IMR-90 (cell line): Measurements from ENCODE around the gene ATXN1. TPM values are rescaled to one million over a fixed set of nuclear protein-coding genes. Genes with fewer than 3 reads are reported as not detected.

Experiments used
- ATAC-seq: fragments of 200-7000 bp; cut with Tn5 transposase; 2 replicates; pipeline ENCODE4 v1.9.1; 2020; ENCODE audit warnings: low read depth, mild to moderate bottlenecking, moderate library complexity
- BruUV-seq: library from RNA; stranded (reverse); fragments of 400-500 nt; replicated peaks from 2 replicates; lab custom pipeline; 2021; lab: Mats Ljungman, UMichigan
- CTCF ChIA-PET: fragments of 300-600 bp; formaldehyde crosslinking; extraction: SDS; loops from one replicate; lab custom pipeline; 2021; ENCODE audit warnings: antibody characterized with exemption; lab: Yijun Ruan, JAX
- POLR2A ChIA-PET: fragments of 300-600 bp; sonication (Branson Sonifier 250); formaldehyde crosslinking; loops from one replicate; lab custom pipeline; 2022; ENCODE audit warnings: antibody characterized with exemption; ENCODE audit not compliant: unreplicated experiment; lab: Charles Lee
- DNase-seq: peaks from one replicate; pipeline ENCODE4 v3.0.0; 2013
- H2AFZ ChIP-seq: replicated peaks from 2 replicates; pipeline ENCODE3; 2013; ENCODE audit warnings: low read length, mild to moderate bottlenecking; ENCODE audit not compliant: poor library complexity
- H2AK5ac ChIP-seq: 2 replicates; pipeline ENCODE4 v1.6.1; 2013; ENCODE audit warnings: low read depth, low read length, inconsistent platforms
- H2AK9ac ChIP-seq: replicated peaks from 2 replicates; pipeline ENCODE3; 2013; ENCODE audit warnings: mild to moderate bottlenecking, low read depth, low read length, moderate library complexity; ENCODE audit not compliant: poor library complexity
- H2BK120ac ChIP-seq: 2 replicates; pipeline ENCODE4 v1.6.1; 2013; ENCODE audit warnings: low read depth, low read length, inconsistent platforms
- H2BK15ac ChIP-seq: 3 replicates; pipeline ENCODE4 v1.6.1; 2013; ENCODE audit warnings: low read depth, low read length, inconsistent platforms
- H2BK20ac ChIP-seq: 2 replicates; pipeline ENCODE4 v1.6.1; 2013; ENCODE audit warnings: low read depth, mild to moderate bottlenecking, inconsistent platforms, low read length, moderate library complexity
- H2BK5ac ChIP-seq: 2 replicates; pipeline ENCODE4 v1.6.1; 2013; ENCODE audit warnings: mild to moderate bottlenecking, low read depth, low read length, inconsistent platforms; ENCODE audit not compliant: poor library complexity, severe bottlenecking
- H3K14ac ChIP-seq: replicated peaks from 2 replicates; pipeline ENCODE4 v1.6.1; 2013; ENCODE audit warnings: low read depth, low read length, inconsistent platforms
- H3K18ac ChIP-seq: 2 replicates; pipeline ENCODE4 v1.6.1; 2013; ENCODE audit warnings: low read depth, low read length, control low read depth
- H3K23ac ChIP-seq: 2 replicates; pipeline ENCODE4 v1.6.1; 2013; ENCODE audit warnings: low read depth, low read length, inconsistent platforms
- H3K27ac ChIP-seq: 2 replicates; pipeline ENCODE4 v1.5.1; 2013; ENCODE audit warnings: mild to moderate bottlenecking, control low read depth, low read length; ENCODE audit not compliant: insufficient read depth
- H3K27me3 ChIP-seq: 2 replicates; pipeline ENCODE4 v1.6.1; 2013; ENCODE audit warnings: low read length; ENCODE audit not compliant: control insufficient read depth, insufficient read depth
- H3K36me3 ChIP-seq: 2 replicates; pipeline ENCODE4 v1.6.1; 2013; ENCODE audit warnings: low read length, mixed read lengths; ENCODE audit not compliant: control insufficient read depth, insufficient read depth
- H3K4ac ChIP-seq: 2 replicates; pipeline ENCODE4 v1.6.1; 2013; ENCODE audit warnings: low read depth, low read length, inconsistent platforms
- H3K4me1 ChIP-seq: 2 replicates; pipeline ENCODE4 v1.6.1; 2013; ENCODE audit warnings: low read length, mixed read lengths; ENCODE audit not compliant: control insufficient read depth, insufficient read depth
- H3K4me2 ChIP-seq: 2 replicates; pipeline ENCODE4 v1.6.1; 2013; ENCODE audit warnings: low read depth, mild to moderate bottlenecking, control low read depth, low read length, moderate library complexity
- H3K4me3 ChIP-seq: 2 replicates; pipeline ENCODE4 v1.5.1; 2013; ENCODE audit warnings: low read depth, mild to moderate bottlenecking, control low read depth, low read length, moderate library complexity; ENCODE audit not compliant: insufficient read depth
- H3K56ac ChIP-seq: 2 replicates; pipeline ENCODE4 v1.6.1; 2013; ENCODE audit warnings: low read length, inconsistent platforms; ENCODE audit not compliant: insufficient read depth; ENCODE audit errors: extremely low read depth
- H3K79me1 ChIP-seq, 2 experiments: 2 replicates each; pipeline ENCODE4 v1.6.1; 2013; ENCODE audit warnings: low read length in 2 of 2, inconsistent platforms in 1 of 2, low read depth in 1 of 2
- H3K9ac ChIP-seq: 2 replicates; pipeline ENCODE4 v1.6.1; 2013; ENCODE audit warnings: low read depth, low read length, control low read depth
- H3K9me1 ChIP-seq: 2 replicates; pipeline ENCODE4 v1.6.1; 2013; ENCODE audit warnings: low read length, inconsistent platforms; ENCODE audit not compliant: insufficient read depth
- H3K9me3 ChIP-seq: 2 replicates; pipeline ENCODE4 v1.6.1; 2013; ENCODE audit warnings: low read length; ENCODE audit not compliant: control insufficient read depth, insufficient read depth
- H4K20me1 ChIP-seq: 2 replicates; pipeline ENCODE4 v1.6.1; 2013; ENCODE audit warnings: low read length, inconsistent platforms; ENCODE audit not compliant: insufficient read depth
- H4K5ac ChIP-seq: 2 replicates; pipeline ENCODE4 v1.6.1; 2013; ENCODE audit warnings: mild to moderate bottlenecking, low read depth, low read length, control low read depth
- H4K8ac ChIP-seq, 2 experiments: 2 replicates each; pipeline ENCODE4 v1.6.1; 2013; ENCODE audit warnings: low read depth in 2 of 2, low read length in 2 of 2, control low read depth in 1 of 2, inconsistent platforms in 1 of 2
- H4K91ac ChIP-seq: 2 replicates; pipeline ENCODE4 v1.6.1; 2013; ENCODE audit warnings: low read depth, low read length, inconsistent platforms; ENCODE audit not compliant: insufficient read depth
- BHLHE40 ChIP-seq: fragments of 150-350 bp; IDR thresholded peaks from 2 replicates; pipeline ENCODE4 v1.6.1; 2016; ENCODE audit warnings: mild to moderate bottlenecking, low read depth, low read length
- CEBPB ChIP-seq: IDR thresholded peaks from 2 replicates; pipeline ENCODE4 v1.6.1; 2012; ENCODE audit warnings: low read depth, low read length, improper control_type of control experiment
- CHD1 ChIP-seq: IDR thresholded peaks from 2 replicates; pipeline ENCODE4 v1.6.1; 2012; ENCODE audit warnings: low read depth, low read length, improper control_type of control experiment
- FOS ChIP-seq: fragments of 150-350 bp; IDR thresholded peaks from 2 replicates; pipeline ENCODE4 v1.6.1; 2016; ENCODE audit warnings: low read depth, low read length
- MAFK ChIP-seq: IDR thresholded peaks from 2 replicates; pipeline ENCODE4 v1.6.1; 2012; ENCODE audit warnings: low read depth, low read length, improper control_type of control experiment
- MAZ ChIP-seq: IDR thresholded peaks from 2 replicates; pipeline ENCODE4 v1.6.1; 2012; ENCODE audit warnings: low read depth, mild to moderate bottlenecking, low read length, improper control_type of control experiment, moderate library complexity, borderline replicate concordance
- MXI1 ChIP-seq: IDR thresholded peaks from 2 replicates; pipeline ENCODE4 v1.6.1; 2012; ENCODE audit warnings: low read depth, mild to moderate bottlenecking, low read length, moderate library complexity, borderline replicate concordance
- RAD21 ChIP-seq: IDR thresholded peaks from 2 replicates; pipeline ENCODE4 v1.6.1; 2012; ENCODE audit warnings: low read length, improper control_type of control experiment
- RCOR1 ChIP-seq: IDR thresholded peaks from 2 replicates; pipeline ENCODE4 v1.6.1; 2012; ENCODE audit warnings: mild to moderate bottlenecking, low read length, improper control_type of control experiment; ENCODE audit not compliant: insufficient replicate concordance
- SMC3 ChIP-seq: fragments of 150-350 bp; IDR thresholded peaks from 2 replicates; pipeline ENCODE4 v1.6.1; 2016; ENCODE audit warnings: low read depth, mild to moderate bottlenecking, antibody characterized with exemption, low read length, moderate library complexity
- USF2 ChIP-seq: fragments of 150-350 bp; IDR thresholded peaks from 2 replicates; pipeline ENCODE4 v1.6.1; 2017; ENCODE audit warnings: mild to moderate bottlenecking, antibody characterized with exemption, low read length, low read depth
- WGBS, 2 experiments: methylation state at CpG; one replicate each; pipeline versions ENCODE4 v1.1.5 to v1.1.7; 2013; ENCODE audit warnings: missing lambda C conversion rate in 2 of 2; ENCODE audit not compliant: insufficient read length in 1 of 2; ENCODE audit errors: extremely low coverage in 2 of 2; 5-methylcytosine and 5-hydroxymethylcytosine counted together
- dilution Hi-C: fragments of 300-500 bp; cut with HindIII; formaldehyde crosslinking; loops from one replicate; pipeline ENCODE4 v1.14.3; 2018; ENCODE audit warnings: low sequenced_read_pairs; ENCODE audit not compliant: unreplicated experiment
- in situ Hi-C: fragments of 300-500 bp; cut with MboI; formaldehyde crosslinking; loops from 3 replicates; pipeline ENCODE4 v1.14.3; 2019; ENCODE audit warnings: low sequenced_read_pairs, inconsistent platforms, mixed read lengths
- intact Hi-C: fragments of 100-400 bp; cut with micrococcal nuclease; formaldehyde crosslinking; loops from 2 replicates; pipeline ENCODE4 v1.10.0; 2022
- polyA plus RNA-seq, 3 experiments: library from polyadenylated mRNA; depleted of rRNA; stranded (reverse); fragments of >200 nt; gene quantifications; 2 replicates each; pipeline ENCODE4 v1.2.3, GENCODE V29; 2012; ENCODE audit warnings: low replicate concordance in 1 of 3
- total RNA-seq: library from RNA; depleted of rRNA; stranded (reverse); fragments of >200 nt; gene quantifications from 2 replicates; pipeline ENCODE4 v1.2.3, GENCODE V29; 2012
- TF ChIP-seq, protein P1 (sequence below): conservative IDR thresholded peaks from 2 replicates; pipeline ENCODE4 v1.5.1; 2012; ENCODE audit warnings: mild to moderate bottlenecking, low read depth, low read length, improper control_type of control experiment
- TF ChIP-seq, protein P2 (sequence below): fragments of 150-350 bp; IDR thresholded peaks from 2 replicates; pipeline ENCODE4 v1.6.1; 2016; ENCODE audit warnings: low read depth, mild to moderate bottlenecking, low read length, moderate library complexity, borderline replicate concordance

ATXN1 gene
- total and polyA plus RNA-seq, 2 of the 4 experiments (the other 2 are of a cell fraction) = 7.3 to 11.1 TPM

- H4K5ac ChIP-seq = no peak overlapping the region
- H3K18ac ChIP-seq = no peak overlapping the region
- H3K23ac ChIP-seq = no peak overlapping the region
- H3K4ac ChIP-seq = no peak overlapping the region
- no TSS peak for BruUV-seq
- H2BK120ac ChIP-seq = no peak overlapping the region
- peaks cover 6% of the 10 kb centered on the region; the same call in 1 of the 2 replicates for H3K36me3 ChIP-seq
- dilution Hi-C loops (no loop called here), in situ Hi-C loops (no loop called here), intact Hi-C loops (no loop called here)
- no peak overlapping the region for H2AFZ ChIP-seq
- H4K8ac ChIP-seq = no peak overlapping the region
- no peak overlapping the region for H3K9ac ChIP-seq
- no peak overlapping the region for H3K4me3 ChIP-seq
- no peak overlapping the region for H2BK5ac ChIP-seq
- H3K27ac ChIP-seq = no peak overlapping the region
- H3K4me2 ChIP-seq = no peak overlapping the region
- no peak overlapping the region for H2AK9ac ChIP-seq
- H2AK5ac ChIP-seq = no peak overlapping the region
- POLR2A ChIA-PET = interaction anchor here (0.5 kb wide), 1 partner anchor 456 kb away, joined by 3 read pairs; no protein-coding TSS in a partner anchor
- H2BK15ac ChIP-seq = no peak overlapping the region
- TF ChIP-seq, protein P1, sequence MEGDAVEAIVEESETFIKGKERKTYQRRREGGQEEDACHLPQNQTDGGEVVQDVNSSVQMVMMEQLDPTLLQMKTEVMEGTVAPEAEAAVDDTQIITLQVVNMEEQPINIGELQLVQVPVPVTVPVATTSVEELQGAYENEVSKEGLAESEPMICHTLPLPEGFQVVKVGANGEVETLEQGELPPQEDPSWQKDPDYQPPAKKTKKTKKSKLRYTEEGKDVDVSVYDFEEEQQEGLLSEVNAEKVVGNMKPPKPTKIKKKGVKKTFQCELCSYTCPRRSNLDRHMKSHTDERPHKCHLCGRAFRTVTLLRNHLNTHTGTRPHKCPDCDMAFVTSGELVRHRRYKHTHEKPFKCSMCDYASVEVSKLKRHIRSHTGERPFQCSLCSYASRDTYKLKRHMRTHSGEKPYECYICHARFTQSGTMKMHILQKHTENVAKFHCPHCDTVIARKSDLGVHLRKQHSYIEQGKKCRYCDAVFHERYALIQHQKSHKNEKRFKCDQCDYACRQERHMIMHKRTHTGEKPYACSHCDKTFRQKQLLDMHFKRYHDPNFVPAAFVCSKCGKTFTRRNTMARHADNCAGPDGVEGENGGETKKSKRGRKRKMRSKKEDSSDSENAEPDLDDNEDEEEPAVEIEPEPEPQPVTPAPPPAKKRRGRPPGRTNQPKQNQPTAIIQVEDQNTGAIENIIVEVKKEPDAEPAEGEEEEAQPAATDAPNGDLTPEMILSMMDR = no peak
- TF ChIP-seq USF2 (no peak), RAD21 (no peak), BHLHE40 (no peak), MAZ (no peak), FOS (no peak), SMC3 (no peak), MXI1 (no peak), RCOR1 (no peak), CEBPB (no peak), MAFK (no peak), CHD1 (no peak)
- TF ChIP-seq, protein P2, sequence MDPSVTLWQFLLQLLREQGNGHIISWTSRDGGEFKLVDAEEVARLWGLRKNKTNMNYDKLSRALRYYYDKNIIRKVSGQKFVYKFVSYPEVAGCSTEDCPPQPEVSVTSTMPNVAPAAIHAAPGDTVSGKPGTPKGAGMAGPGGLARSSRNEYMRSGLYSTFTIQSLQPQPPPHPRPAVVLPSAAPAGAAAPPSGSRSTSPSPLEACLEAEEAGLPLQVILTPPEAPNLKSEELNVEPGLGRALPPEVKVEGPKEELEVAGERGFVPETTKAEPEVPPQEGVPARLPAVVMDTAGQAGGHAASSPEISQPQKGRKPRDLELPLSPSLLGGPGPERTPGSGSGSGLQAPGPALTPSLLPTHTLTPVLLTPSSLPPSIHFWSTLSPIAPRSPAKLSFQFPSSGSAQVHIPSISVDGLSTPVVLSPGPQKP = no peak
- no peak overlapping the region for H2BK20ac ChIP-seq
- H3K79me1 ChIP-seq = no peaks in the 10 kb centered on the region
- H4K91ac ChIP-seq = no peak overlapping the region
- no peaks in the 10 kb centered on the region for H3K4me1 ChIP-seq
- no CpG with 5 or more reads among the region's 4 CpGs for WGBS, 2 experiments
- H3K9me1 ChIP-seq = no peaks in the 10 kb centered on the region
- no peak overlapping the region for H3K56ac ChIP-seq
- no peaks in the 10 kb centered on the region for H3K27me3 ChIP-seq
- no peak overlapping the region for H3K14ac ChIP-seq
- H4K20me1 ChIP-seq = no peaks in the 10 kb centered on the region
- DNase-seq (no peak), ATAC-seq (no peak)
- CTCF ChIA-PET = interaction anchor here (1.0 kb wide), 1 partner anchor 572 kb away, joined by 3 read pairs; no protein-coding TSS in a partner anchor
- no peaks in the 10 kb centered on the region for H3K9me3 ChIP-seq
Measured at GRCh38 chr6:16361121-16361520, 400.1 kb downstream of the ATXN1 start.
